Tibial nerve (tissue), 4 donors: ENCODE results near the gene ERC2.

Experiments used
- CTCF ChIP-seq, 5 experiments: fragments of 200-600 bp in 3 of 5; fragments of 450-650 bp in 2 of 5; sonication (generic) in 3 of 5; IDR thresholded peaks; one replicate each; pipeline ENCODE4 v1.5.1; 2016 to 2019; ENCODE audit warnings: antibody characterized with exemption in 5 of 5, mild to moderate bottlenecking in 3 of 5, moderate library complexity in 2 of 5
- EP300 ChIP-seq, 2 donors: sonication (generic); formaldehyde crosslinking; IDR thresholded peaks; one replicate each; pipeline ENCODE4 v1.6.1; 2017; ENCODE audit warnings: antibody characterized with exemption in 2 of 2, mild to moderate bottlenecking in 1 of 2
- POLR2A ChIP-seq, 2 donors: fragments of 450-650 bp; IDR thresholded peaks; one replicate each; pipeline ENCODE4 v1.6.1; 2017; ENCODE audit warnings: antibody characterized with exemption in 2 of 2, mild to moderate bottlenecking in 2 of 2, moderate library complexity in 2 of 2

- TF ChIP-seq CTCF (IDR thresholded peaks at IDR 0.05) (no peak), EP300 (IDR thresholded peaks at IDR 0.05) (no peak), POLR2A (IDR thresholded peaks at IDR 0.05) (no peak)
These were observed 1001.7 kb downstream of the ERC2 start for GRCh38 chr3:55466526-55466925.
